ENCODE measurements around the gene ZNF511. TPM values are rescaled to one million over a fixed set of nuclear protein-coding genes. Genes with fewer than 3 reads are reported as not detected.

Gene ZNF511
- total and polyA plus RNA-seq, 9 of the 15 experiments (the other 6 are each of a cell fraction or from before 2014, with no cell fraction given): 0.61 to 69.3 (median 40.1) TPM

GRCh38 chr10:133336577-133337369, 28.1 kb downstream of the ZNF511 start, which contains the start of gene CALY (continued):
- no peak for TF ChIP-seq CHD2 (IDR thresholded peaks at IDR 0.05; ENCODE audit: low read depth, low read length)
- TF ChIP-seq, protein P1, sequence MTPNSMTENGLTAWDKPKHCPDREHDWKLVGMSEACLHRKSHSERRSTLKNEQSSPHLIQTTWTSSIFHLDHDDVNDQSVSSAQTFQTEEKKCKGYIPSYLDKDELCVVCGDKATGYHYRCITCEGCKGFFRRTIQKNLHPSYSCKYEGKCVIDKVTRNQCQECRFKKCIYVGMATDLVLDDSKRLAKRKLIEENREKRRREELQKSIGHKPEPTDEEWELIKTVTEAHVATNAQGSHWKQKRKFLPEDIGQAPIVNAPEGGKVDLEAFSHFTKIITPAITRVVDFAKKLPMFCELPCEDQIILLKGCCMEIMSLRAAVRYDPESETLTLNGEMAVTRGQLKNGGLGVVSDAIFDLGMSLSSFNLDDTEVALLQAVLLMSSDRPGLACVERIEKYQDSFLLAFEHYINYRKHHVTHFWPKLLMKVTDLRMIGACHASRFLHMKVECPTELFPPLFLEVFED (CRISPR knock-in tag; conservative IDR thresholded peaks at IDR 0.05): no peak
- no peak for TF ChIP-seq ZNF778 (CRISPR knock-in tag; IDR thresholded peaks at IDR 0.05)
- TF ChIP-seq SMAD3 (CRISPR knock-in tag; conservative IDR thresholded peaks at IDR 0.05): no peak
- no peak for TF ChIP-seq ZNF695 (CRISPR knock-in tag; IDR thresholded peaks at IDR 0.05)
- TF ChIP-seq ZSCAN29 (IDR thresholded peaks at IDR 0.05): 0 out of 2 replicates have a peak, but pooled peaks have one; percentile 34
- TF ChIP-seq ESRRA (IDR thresholded peaks at IDR 0.05; ENCODE audit: borderline replicate concordance, low read depth): no peak
- TF ChIP-seq CREB3L1 (IDR thresholded peaks at IDR 0.05; ENCODE audit: borderline replicate concordance, low read depth): no peak
- TF ChIP-seq RBM15 (IDR thresholded peaks at IDR 0.05; ENCODE audit: insufficient read depth, low read length): no peak
- no peak for TF ChIP-seq FOXO4 (CRISPR knock-in tag; IDR thresholded peaks at IDR 0.05)
- no peak for TF ChIP-seq BDP1 (IDR thresholded peaks at IDR 0.05; ENCODE audit: insufficient read depth, insufficient read length)
- TF ChIP-seq TFAP4 (CRISPR knock-in tag; IDR thresholded peaks at IDR 0.05; ENCODE audit: borderline replicate concordance): peak; percentile 44; the same call in 1 of the 2 replicates
- no peak for TF ChIP-seq HDAC6 (IDR thresholded peaks at IDR 0.05; ENCODE audit: low read depth, low read length)
- no peak for TF ChIP-seq NCOA1 (IDR thresholded peaks at IDR 0.05; ENCODE audit: low read depth)
- TF ChIP-seq, protein P2, sequence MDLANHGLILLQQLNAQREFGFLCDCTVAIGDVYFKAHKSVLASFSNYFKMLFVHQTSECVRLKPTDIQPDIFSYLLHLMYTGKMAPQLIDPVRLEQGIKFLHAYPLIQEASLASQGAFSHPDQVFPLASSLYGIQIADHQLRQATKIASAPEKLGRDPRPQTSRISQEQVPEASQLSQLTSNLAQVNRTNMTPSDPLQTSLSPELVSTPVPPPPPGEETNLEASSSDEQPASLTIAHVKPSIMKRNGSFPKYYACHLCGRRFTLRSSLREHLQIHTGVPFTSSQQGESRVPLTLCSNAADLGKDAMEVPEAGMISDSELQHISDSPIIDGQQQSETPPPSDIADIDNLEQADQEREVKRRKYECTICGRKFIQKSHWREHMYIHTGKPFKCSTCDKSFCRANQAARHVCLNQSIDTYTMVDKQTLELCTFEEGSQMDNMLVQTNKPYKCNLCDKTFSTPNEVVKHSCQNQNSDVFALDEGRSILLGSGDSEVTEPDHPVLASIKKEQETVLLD (IDR thresholded peaks at IDR 0.05): peak; percentile 57; the same call in 1 of the 2 replicates
- TF ChIP-seq CREM (IDR thresholded peaks at IDR 0.05; ENCODE audit: low read depth): no peak
- TF ChIP-seq NCOA6 (IDR thresholded peaks at IDR 0.05): no peak
- no peak for TF ChIP-seq THAP12 (CRISPR knock-in tag; IDR thresholded peaks at IDR 0.05)
- peak; percentile 85 for TF ChIP-seq RFX1 (IDR thresholded peaks at IDR 0.05)

Measured in K562 (cell line).